ENCODE measurements around the gene CBFA2T3.

Gene CBFA2T3

GRCh38 chr16:88872650-88873331 lies 104.2 kb downstream of the CBFA2T3 start:
- no peak for DNase-seq

- DNase-seq, result no peak
These were observed 105.1 kb downstream of the CBFA2T3 start for GRCh38 chr16:88871730-88872416.

- no peak for DNase-seq
These were observed 105.7 kb downstream of the CBFA2T3 start for GRCh38 chr16:88871349-88871702.

- no peak for DNase-seq
These were observed 106.2 kb downstream of the CBFA2T3 start for GRCh38 chr16:88870608-88871348.

- DNase-seq, result no peak
These were observed 107.4 kb downstream of the CBFA2T3 start for GRCh38 chr16:88869673-88869980.

- no peak for DNase-seq
These were observed 107.9 kb downstream of the CBFA2T3 start for GRCh38 chr16:88868974-88869672.

- no peak for DNase-seq
These were observed 109.3 kb downstream of the CBFA2T3 start for GRCh38 chr16:88867581-88868246.

- no peak for DNase-seq
These were observed 110.7 kb downstream of the CBFA2T3 start, which contains the start of gene PABPN1L for GRCh38 chr16:88866151-88866920. PABPN1L (minus strand) TSS chr16:88866660; CDS start chr16:88866606, 54 bp downstream.

GRCh38 chr16:88865742-88866141 lies 111.3 kb downstream of the CBFA2T3 start:
- no peak for DNase-seq

- DNase-seq, result no peak
These were observed 111.7 kb downstream of the CBFA2T3 start for GRCh38 chr16:88865310-88865709.

GRCh38 chr16:88864521-88864920 lies 112.5 kb downstream of the CBFA2T3 start:
- DNase-seq, result no peak

- no peak for DNase-seq
These were observed 112.9 kb downstream of the CBFA2T3 start for GRCh38 chr16:88864099-88864498.

GRCh38 chr16:88863426-88863825 lies 113.6 kb downstream of the CBFA2T3 start:
- no peak for DNase-seq

GRCh38 chr16:88862968-88863367 lies 114.0 kb downstream of the CBFA2T3 start:
- no peak for DNase-seq

GRCh38 chr16:88861359-88861758 lies 115.6 kb downstream of the CBFA2T3 start:
- no peak for DNase-seq

- DNase-seq, result no peak
These were observed 117.5 kb downstream of the CBFA2T3 start for GRCh38 chr16:88859381-88860091.

GRCh38 chr16:88857728-88858339 lies 119.2 kb downstream of the CBFA2T3 start:
- peak; percentile 22 to 84 (median 63) for DNase-seq

GRCh38 chr16:88856828-88857727 lies 119.9 kb downstream of the CBFA2T3 start, which contains the start of the genes GALNS and TRAPPC2L:
GALNS (minus strand) TSS chr16:88856947; CDS start chr16:88856877, 70 bp downstream.
TRAPPC2L (plus strand) TSS chr16:88857127; CDS start chr16:88857151, 24 bp downstream.
- DNase-seq, result peak; percentile 95 to 99 (median 99)

- peak in 2 of 5 experiments; percentile 9 to 15 for DNase-seq
These were observed 120.7 kb downstream of the CBFA2T3 start for GRCh38 chr16:88856122-88856827.

Measured in T-helper 2 cell (primary cell).